HG03097 (cell line): Measurements from ENCODE around the gene IDE.
"Not testable (repeated sequence)": the region's sequence is repeated elsewhere in the genome, so short reads cannot be mapped to it uniquely, and the experiment has no call there.

Source experiments
- ATAC-seq: cut with Tn5 transposase; IDR thresholded peaks from one replicate; pipeline ENCODE4 v1.9.1; 2021; ENCODE audit not compliant: unreplicated experiment, low FRiP score

Gene IDE

GRCh38 chr10:92573798-92574547, at the start of gene IDE:
TSS of gene IDE (minus strand) at chr10:92574093. CDS start at chr10:92574019, 74 bp downstream.
- peak; percentile 66 for ATAC-seq

- no peak for ATAC-seq
These were observed 45.5 kb upstream of the IDE start for GRCh38 chr10:92619368-92619767.

GRCh38 chr10:92615515-92615914, 41.6 kb upstream of the IDE start:
- ATAC-seq = no peak

- no peak for ATAC-seq
These were observed 30.9 kb upstream of the IDE start for GRCh38 chr10:92604841-92605240.

- no peak for ATAC-seq
These were observed 24.4 kb upstream of the IDE start for GRCh38 chr10:92598321-92598720.

- no peak for ATAC-seq
These were observed 21.6 kb upstream of the IDE start for GRCh38 chr10:92595505-92595904.

- ATAC-seq = no peak
These were observed 20.0 kb upstream of the IDE start for GRCh38 chr10:92593619-92594588.

GRCh38 chr10:92592761-92593618, 19.1 kb upstream of the IDE start, which contains the start of gene KIF11:
TSS of gene KIF11 (plus strand) at chr10:92593130. CDS start at chr10:92593376, 246 bp downstream.
- ATAC-seq = peak; percentile 78

- peak; percentile 75 for ATAC-seq
These were observed 17.7 kb upstream of the IDE start for GRCh38 chr10:92591550-92592022.

- ATAC-seq = no peak
These were observed 17.0 kb upstream of the IDE start for GRCh38 chr10:92590623-92591549.

- ATAC-seq = not testable (repeated sequence)
These were observed 8.5 kb upstream of the IDE start for GRCh38 chr10:92582347-92582746.

GRCh38 chr10:92575961-92576360, 2.1 kb upstream of the IDE start:
- no peak for ATAC-seq

- no peak for ATAC-seq
These were observed 812 bp upstream of the IDE start for GRCh38 chr10:92574548-92575261.

GRCh38 chr10:92573091-92573797, 649 bp downstream of the IDE start:
- peak; percentile 21 for ATAC-seq

GRCh38 chr10:92572362-92573090, 1.4 kb downstream of the IDE start:
- no peak for ATAC-seq

- no peak for ATAC-seq
These were observed 2.2 kb downstream of the IDE start for GRCh38 chr10:92571649-92572048.

- not testable (repeated sequence) for ATAC-seq
These were observed 4.2 kb downstream of the IDE start for GRCh38 chr10:92569663-92570062.
